Heart left ventricle (tissue), 16 donors: ENCODE results near the gene USP53. TPM values are rescaled to one million over a fixed set of nuclear protein-coding genes. Genes with fewer than 3 reads are reported as not detected.
A peak's percentile ranks its signal among the peaks of the same experiment; 100 is the strongest.

Experiments
- ATAC-seq, 4 donors: fragments of 200-7000 bp; cut with Tn5 transposase; one replicate each; pipeline ENCODE4 v1.9.1; 2020 to 2022; ENCODE audit warnings: moderate library complexity in 4 of 4, mild to moderate bottlenecking in 3 of 4, moderate number of reproducible peaks in 1 of 4
- DNase-seq, 5 donors: peaks; one replicate each; pipeline ENCODE4 v3.0.0-alpha.2; 2020
- H3K27ac ChIP-seq, 12 donors: fragments of 200-600 bp; sonication (generic) in 4 of 12; one replicate each; pipeline versions ENCODE4 v1.5.0 to v1.8.0; 2016 to 2022; ENCODE audit warnings: mild to moderate bottlenecking in 2 of 12
- H3K27me3 ChIP-seq, 9 donors: fragments of 200-600 bp; sonication (generic) in 2 of 9; one replicate each; pipeline versions ENCODE4 v1.5.1 to v1.8.0; 2016 to 2022; ENCODE audit warnings: mild to moderate bottlenecking in 3 of 9
- H3K36me3 ChIP-seq, 9 donors: fragments of 200-600 bp; sonication (generic) in 2 of 9; one replicate each; pipeline versions ENCODE4 v1.5.0 to v1.8.0; 2018 to 2022; ENCODE audit warnings: mild to moderate bottlenecking in 2 of 9
- H3K4me1 ChIP-seq, 12 donors: fragments of 200-600 bp; sonication (generic) in 4 of 12; one replicate each; pipeline versions ENCODE4 v1.5.0 to v1.8.0; 2016 to 2022; ENCODE audit warnings: mild to moderate bottlenecking in 3 of 12
- H3K4me3 ChIP-seq, 12 donors: fragments of 200-600 bp; sonication (generic) in 4 of 12; one replicate each; pipeline versions ENCODE4 v1.5.0 to v1.8.0; 2017 to 2022; ENCODE audit warnings: mild to moderate bottlenecking in 9 of 12, moderate library complexity in 4 of 12
- H3K9me3 ChIP-seq, 12 donors: fragments of 200-600 bp; sonication (generic) in 4 of 12; one replicate each; pipeline versions ENCODE4 v1.5.0 to v1.8.0; 2016 to 2022; ENCODE audit warnings: mild to moderate bottlenecking in 1 of 12
- POLR2A ChIP-seq, 2 donors: fragments of 450-650 bp; IDR thresholded peaks; one replicate each; pipeline ENCODE4 v1.6.1; 2017; ENCODE audit warnings: antibody characterized with exemption in 2 of 2, mild to moderate bottlenecking in 2 of 2, moderate library complexity in 2 of 2
- WGBS, 4 donors: extraction: QIAGEN DNeasy Blood & Tissue Kit in 2 of 4; methylation state at CpG; one replicate each; pipeline versions ENCODE4 v1.1.5 to v1.1.7; 2013 to 2018; 5-methylcytosine and 5-hydroxymethylcytosine counted together
- intact Hi-C, 10 donors: fragments of 100-400 bp; cut with DNase I; formaldehyde crosslinking; loops; one replicate each; pipeline versions ENCODE4 v1.11.1 to v1.14.2; 2022
- polyA plus RNA-seq, 2 donors: library from polyadenylated mRNA; stranded (reverse); fragments of 200-250 nt; gene quantifications; one replicate each; pipeline ENCODE4 v1.2.3, GENCODE V29; 2013
- total RNA-seq, 9 donors: library from RNA; depleted of rRNA in 2 of 9; stranded (reverse); fragments of >200 nt in 2 of 9; fragmentation: NEBNext Ultra II Directional in 3 of 9; extraction: Animal tissue kit (Norgen Biotek cat#: 25700) in 3 of 9; gene quantifications; one replicate each; pipeline versions ENCODE4 v1.1.0 to v1.2.4, GENCODE V29; 2016 to 2023
- TF ChIP-seq, protein P1 (sequence below), 12 donors: fragments of 200-600 bp; sonication (generic) in 4 of 12; IDR thresholded peaks; one replicate each; pipeline versions ENCODE4 v1.5.0 to v1.8.0; 2018 to 2022; ENCODE audit warnings: antibody characterized with exemption in 12 of 12, mild to moderate bottlenecking in 5 of 12
- donor health status: ischemic (EF 13 %, LVEDD 7.1; RV severe dilation, severe dysfunction).
- donor health status: healthy with polysubstance abuse.
- donor health status: DM: no; HTN: yes; CAD: no.
- donor health status: DM: no; HTN: no; CAD: no.
- donor health status: ischemic (EF 25% LVEDD 6.9; RV normal size, moderate dysfunction).
- donor health status: ischemic (EF 25% LVEDD 5.7; RV mildly dilated, moderate dysfunction).
- donor health status: healthy.
- donor health status: DM: yes; HTN: yes; CAD: no.
- donor health status: ischemic (EF 35%, LVEDD 5.7; RV mildly dilated, moderate dysfunction).
- donor health status: nonischemic (EF 11% LVEDD 7.7; RV severe dilation, severe dysfunction).
- donor health status: DM: yes; HTN: yes; CAD: no.
- donor health status: PGD.
- donor health status: ischemic (EF 29% LVEDD 5.4; RV normal size, mild dysfunction).
- donor health status: nonischemic (EF 23%, LVEDD 6.1; RV moderate dilation, normal function).

The USP53 gene
- total and polyA plus RNA-seq, 11 donors: 24.2 to 52.9 (median 43.7) TPM

DNA sequence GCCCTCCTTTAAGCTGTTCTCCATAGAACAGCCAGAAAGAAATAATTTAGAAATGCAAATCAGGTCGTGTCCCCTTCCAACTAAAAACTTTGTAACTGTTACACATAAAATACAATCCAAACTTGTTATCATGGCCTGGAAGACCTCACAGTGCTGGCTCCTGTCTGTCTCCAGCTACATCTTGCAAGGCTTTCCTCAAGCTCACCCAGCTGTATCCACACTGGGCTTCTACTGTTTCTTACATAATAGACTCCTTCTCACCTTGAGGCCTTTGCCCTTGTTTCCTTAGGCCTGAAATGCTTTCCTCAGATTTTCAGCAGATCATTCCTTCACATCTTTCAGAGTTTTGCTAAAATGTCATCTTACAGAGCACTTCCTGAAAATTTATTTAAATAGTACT, 33.5 kb upstream of the USP53 start:
- H3K4me1 ChIP-seq: peaks cover 0 to 21% (median 0%) of the 10 kb centered on the region in 12 donors
- TF ChIP-seq, protein P1, sequence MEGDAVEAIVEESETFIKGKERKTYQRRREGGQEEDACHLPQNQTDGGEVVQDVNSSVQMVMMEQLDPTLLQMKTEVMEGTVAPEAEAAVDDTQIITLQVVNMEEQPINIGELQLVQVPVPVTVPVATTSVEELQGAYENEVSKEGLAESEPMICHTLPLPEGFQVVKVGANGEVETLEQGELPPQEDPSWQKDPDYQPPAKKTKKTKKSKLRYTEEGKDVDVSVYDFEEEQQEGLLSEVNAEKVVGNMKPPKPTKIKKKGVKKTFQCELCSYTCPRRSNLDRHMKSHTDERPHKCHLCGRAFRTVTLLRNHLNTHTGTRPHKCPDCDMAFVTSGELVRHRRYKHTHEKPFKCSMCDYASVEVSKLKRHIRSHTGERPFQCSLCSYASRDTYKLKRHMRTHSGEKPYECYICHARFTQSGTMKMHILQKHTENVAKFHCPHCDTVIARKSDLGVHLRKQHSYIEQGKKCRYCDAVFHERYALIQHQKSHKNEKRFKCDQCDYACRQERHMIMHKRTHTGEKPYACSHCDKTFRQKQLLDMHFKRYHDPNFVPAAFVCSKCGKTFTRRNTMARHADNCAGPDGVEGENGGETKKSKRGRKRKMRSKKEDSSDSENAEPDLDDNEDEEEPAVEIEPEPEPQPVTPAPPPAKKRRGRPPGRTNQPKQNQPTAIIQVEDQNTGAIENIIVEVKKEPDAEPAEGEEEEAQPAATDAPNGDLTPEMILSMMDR (IDR thresholded peaks at IDR 0.05): no peak
- TF ChIP-seq POLR2A (IDR thresholded peaks at IDR 0.05): no peak
- H3K4me3 ChIP-seq: no peak overlapping the region
- H3K9me3 ChIP-seq: no peaks in the 10 kb centered on the region
- ATAC-seq (peak in 3 of 4 donors; percentile 23 to 47 (median 36)), DNase-seq (no peak)
- peak overlapping the region in 3 of 12 donors; percentile 5 to 29 (median 9) for H3K27ac ChIP-seq
- intact Hi-C loops: loop anchor here in 2 of 10 donors (5.0 kb wide), 1 partner anchor 33 kb away; the partner anchor contains the start of gene USP53 (in 2 of the 2)
- 34 to 63% (median 44%) methylated on average over 1 of the region's 1 CpG for WGBS, 4 donors
- H3K36me3 ChIP-seq: peaks cover 0 to 34% (median 0%) of the 10 kb centered on the region in 9 donors
- H3K27me3 ChIP-seq: no peaks in the 10 kb centered on the region

DNA sequence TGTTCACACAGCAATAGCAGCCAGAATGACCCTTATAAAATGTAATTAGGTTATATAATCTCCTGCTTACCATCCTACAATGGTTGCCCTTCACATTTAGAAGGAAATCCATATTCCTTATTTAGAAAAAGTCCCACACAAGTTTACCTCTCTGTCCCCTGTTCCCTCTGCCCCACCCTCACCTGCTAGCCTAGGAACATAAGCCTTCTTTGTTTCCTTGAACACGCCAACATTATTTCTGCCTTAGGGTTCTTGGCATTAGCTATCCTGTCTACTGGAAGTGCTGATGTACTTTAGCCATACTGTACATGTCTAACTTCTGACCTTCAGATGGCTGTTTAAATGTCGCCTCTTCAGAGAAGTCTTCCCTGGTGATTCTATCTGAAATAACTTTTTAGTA, 28.4 kb upstream of the USP53 start:
- H3K4me3 ChIP-seq: no peak overlapping the region
- H3K27me3 ChIP-seq: no peaks in the 10 kb centered on the region
- no peak for DNase-seq
- H3K36me3 ChIP-seq: peaks cover 0 to 36% (median 0%) of the 10 kb centered on the region in 9 donors
- H3K9me3 ChIP-seq: no peaks in the 10 kb centered on the region
- WGBS, 4 donors: 90 to 93% (median 91%) methylated on average over 2 of the region's 2 CpGs
- intact Hi-C loops: no loop called here
- peak in 3 of 4 donors; percentile 6 to 33 (median 11) for ATAC-seq
- H3K4me1 ChIP-seq: peaks cover 0 to 15% (median 4%) of the 10 kb centered on the region in 12 donors
- TF ChIP-seq, protein P1 (IDR thresholded peaks at IDR 0.05): no peak
- no peak for TF ChIP-seq POLR2A (IDR thresholded peaks at IDR 0.05)
- peak overlapping the region in 1 of 12 donors; percentile 4 for H3K27ac ChIP-seq

DNA sequence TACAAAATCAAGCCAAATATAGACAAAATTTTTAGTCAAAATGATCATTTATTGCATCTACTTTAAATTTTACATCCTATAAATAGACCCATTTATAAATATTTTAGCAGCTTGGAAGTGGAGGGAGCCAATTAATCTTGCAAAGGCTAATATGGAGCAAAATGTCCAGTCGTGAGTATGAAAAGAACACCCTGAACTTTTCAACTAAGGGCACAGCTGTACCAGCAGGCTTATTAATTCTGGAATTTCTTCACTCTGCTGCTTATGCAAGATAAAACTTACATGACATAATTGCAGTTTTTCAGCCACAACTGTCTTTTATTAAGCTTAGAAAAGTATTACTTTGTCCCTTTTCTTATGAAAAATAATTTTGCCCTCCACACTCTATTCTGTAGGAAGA, 22.9 kb upstream of the USP53 start:
- intact Hi-C loops: no loop called here
- TF ChIP-seq, protein P1 (IDR thresholded peaks at IDR 0.05): no peak
- Histone ChIP-seq H3K36me3 (peaks cover 0 to 22% (median 0%) of the 10 kb centered on the region in 9 donors), H3K9me3 (no peaks in the 10 kb centered on the region), H3K27me3 (no peaks in the 10 kb centered on the region), H3K4me1 (peaks cover 0 to 17% (median 7%) of the 10 kb centered on the region in 12 donors), H3K4me3 (no peak overlapping the region), H3K27ac (peak overlapping the region; percentile 8 to 76 (median 46))
- ATAC-seq (peak; percentile 62 to 88 (median 72)), DNase-seq (no peak)
- WGBS, 4 donors: 15 to 20% (median 16%) methylated on average over 1 of the region's 1 CpG

DNA sequence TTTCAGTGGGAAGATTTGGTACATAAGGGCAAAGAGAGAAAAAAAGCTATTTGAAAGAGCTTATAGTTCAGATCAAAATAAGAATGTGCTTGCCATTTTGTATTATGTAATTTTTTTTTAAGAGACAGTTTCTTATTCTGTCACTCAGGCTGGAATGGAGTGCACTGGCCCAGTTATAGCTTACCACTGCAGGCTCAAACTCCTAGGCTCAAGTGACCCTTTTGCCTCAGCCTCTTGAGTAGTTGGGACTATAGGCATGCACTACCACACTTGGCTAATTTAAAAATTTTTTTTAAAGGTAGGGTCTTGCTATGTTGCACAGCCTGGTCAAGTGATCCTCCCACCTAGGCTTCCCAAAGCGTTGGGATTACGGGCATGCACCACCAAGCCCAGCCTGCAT, 22.2 kb upstream of the USP53 start:
- intact Hi-C loops: no loop called here
- Histone ChIP-seq H3K27ac (peak overlapping the region in 10 of 12 donors; percentile 8 to 76 (median 46)), H3K9me3 (no peaks in the 10 kb centered on the region), H3K4me3 (no peak overlapping the region), H3K27me3 (no peaks in the 10 kb centered on the region), H3K36me3 (peaks cover 0 to 19% (median 0%) of the 10 kb centered on the region in 9 donors), H3K4me1 (peaks cover 0 to 17% (median 7%) of the 10 kb centered on the region in 12 donors)
- ATAC-seq (peak; percentile 21 to 54 (median 28)), DNase-seq (no peak)
- TF ChIP-seq, protein P1 (IDR thresholded peaks at IDR 0.05): no peak
- TF ChIP-seq POLR2A (IDR thresholded peaks at IDR 0.05): no peak
- WGBS, 4 donors: 89 to 97% (median 93%) methylated on average over 2 of the region's 2 CpGs
